HL-60 (cell line): ENCODE results near the gene EFL1.

Experiments
- DNase-seq, 2 experiments: peaks; one replicate each; pipeline ENCODE4 v3.0.0-alpha.2; 2010 to 2020; ENCODE audit warnings: low read depth in 1 of 2, low spot score in 1 of 2
- H3K27ac ChIP-seq: fragments of 250-450 bp; sonication (Bioruptor Pico); replicated peaks from 2 replicates; pipeline ENCODE4 v1.5.1; 2020; ENCODE audit warnings: mild to moderate bottlenecking, moderate library complexity
- H3K27me3 ChIP-seq: fragments of 250-450 bp; sonication (Bioruptor Pico); 2 replicates; pipeline ENCODE4 v1.5.1; 2021; ENCODE audit warnings: mild to moderate bottlenecking, moderate library complexity; ENCODE audit not compliant: insufficient read depth, poor library complexity, severe bottlenecking
- H3K4me3 ChIP-seq: replicated peaks from 2 replicates; pipeline ENCODE4 v1.5.1; 2011; ENCODE audit warnings: mild to moderate bottlenecking, control low read depth, low read length; ENCODE audit not compliant: insufficient read depth
- CTCF ChIP-seq: IDR thresholded peaks from one replicate; pipeline ENCODE4 v1.5.1; 2011; ENCODE audit warnings: low read length, control low read depth, inconsistent platforms; ENCODE audit not compliant: insufficient read depth
- GABPA ChIP-seq: IDR thresholded peaks from 2 replicates; pipeline ENCODE4 v1.6.1; 2012; ENCODE audit warnings: low read depth
- POLR2AphosphoS5 ChIP-seq: IDR thresholded peaks from 2 replicates; pipeline ENCODE4 v1.6.1; 2012; ENCODE audit warnings: low read depth
- REST ChIP-seq: IDR thresholded peaks from 2 replicates; pipeline ENCODE4 v1.6.1; 2012; ENCODE audit warnings: low read depth; ENCODE audit not compliant: insufficient replicate concordance
- SPI1 ChIP-seq: IDR thresholded peaks from 2 replicates; pipeline ENCODE4 v1.6.1; 2012; ENCODE audit warnings: low read depth, mild to moderate bottlenecking, borderline replicate concordance

The EFL1 gene

GRCh38 chr15:82184355-82184754, 78.2 kb downstream of the EFL1 start:
- no peak for TF ChIP-seq SPI1
- no peak for TF ChIP-seq POLR2AphosphoS5
- no peak for TF ChIP-seq REST
- no peak for TF ChIP-seq CTCF
- TF ChIP-seq GABPA, result no peak
- no peak for DNase-seq
- Histone ChIP-seq H3K4me3 (no peak overlapping the region), H3K27me3 (no peaks in the 10 kb centered on the region), H3K27ac (no peak overlapping the region)

GRCh38 chr15:82183121-82184031, 79.2 kb downstream of the EFL1 start:
- no peak overlapping the region for H3K4me3 ChIP-seq
- no peaks in the 10 kb centered on the region for H3K27me3 ChIP-seq
- H3K27ac ChIP-seq, result no peak overlapping the region
- TF ChIP-seq REST (no peak), CTCF (no peak), SPI1 (no peak), POLR2AphosphoS5 (no peak), GABPA (no peak)
- no peak for DNase-seq

- TF ChIP-seq GABPA (no peak), REST (no peak), SPI1 (no peak), POLR2AphosphoS5 (no peak), CTCF (no peak)
- Histone ChIP-seq H3K27me3 (no peaks in the 10 kb centered on the region), H3K4me3 (no peak overlapping the region), H3K27ac (no peak overlapping the region)
- no peak for DNase-seq
Observed at GRCh38 chr15:82181371-82181770, 81.2 kb downstream of the EFL1 start.
